Transverse colon (tissue), 4 donors: ENCODE measurements around the gene ZNF83. TPM values are rescaled to one million over a fixed set of nuclear protein-coding genes. Genes with fewer than 3 reads are reported as not detected.
"Not testable (repeated sequence)": the region's sequence is repeated elsewhere in the genome, so short reads cannot be mapped to it uniquely, and the experiment has no call there.

Experiments used
- DNase-seq: peaks from one replicate; pipeline ENCODE4 v3.0.0-alpha.2; 2019
- H3K27ac ChIP-seq, 4 donors: fragments of 200-600 bp; sonication (generic); 2 replicates each; pipeline ENCODE4 v1.5.1; 2016 to 2018; ENCODE audit warnings: inconsistent platforms in 4 of 4
- H3K27me3 ChIP-seq: fragments of 200-600 bp; sonication (generic); 2 replicates; pipeline ENCODE4 v1.5.1; 2017; ENCODE audit warnings: inconsistent platforms
- H3K36me3 ChIP-seq, 4 donors: fragments of 200-600 bp; sonication (generic); 2 replicates each; pipeline ENCODE4 v1.5.1; 2017 to 2019; ENCODE audit warnings: inconsistent platforms in 4 of 4
- H3K4me1 ChIP-seq, 4 donors: fragments of 200-600 bp; sonication (generic); 2 replicates each; pipeline ENCODE4 v1.5.1; 2017 to 2020; ENCODE audit warnings: inconsistent platforms in 4 of 4
- H3K4me3 ChIP-seq, 4 donors: fragments of 200-600 bp; sonication (generic); 1 replicate in 1 of 4; 2 replicates in 3 of 4; pipeline versions ENCODE4 v1.5.1 to v1.6.1; 2017 to 2019; ENCODE audit warnings: inconsistent platforms in 4 of 4
- H3K9me3 ChIP-seq, 2 donors: fragments of 200-600 bp; sonication (generic); 2 replicates each; pipeline ENCODE4 v1.5.1; 2017 to 2019; ENCODE audit warnings: inconsistent platforms in 2 of 2
- CTCF ChIP-seq, 5 experiments: fragments of 200-600 bp in 3 of 5; fragments of 450-650 bp in 2 of 5; sonication (generic) in 3 of 5; IDR thresholded peaks; 1 replicate in 2 of 5; 2 replicates in 3 of 5; pipeline ENCODE4 v1.5.1; 2016 to 2017; ENCODE audit warnings: antibody characterized with exemption in 5 of 5, inconsistent platforms in 3 of 5, mild to moderate bottlenecking in 2 of 5, moderate library complexity in 1 of 5
- EP300 ChIP-seq: sonication (generic); formaldehyde crosslinking; IDR thresholded peaks from one replicate; pipeline ENCODE4 v1.6.1; 2017; ENCODE audit warnings: antibody characterized with exemption, low read depth
- POLR2A ChIP-seq: fragments of 450-650 bp; IDR thresholded peaks from one replicate; pipeline ENCODE4 v1.6.1; 2016; ENCODE audit warnings: antibody characterized with exemption, mild to moderate bottlenecking, moderate library complexity
- POLR2AphosphoS5 ChIP-seq, 3 donors: sonication (generic); formaldehyde crosslinking; IDR thresholded peaks; one replicate each; pipeline ENCODE4 v1.6.1; 2016; ENCODE audit warnings: antibody characterized with exemption in 3 of 3
- WGBS, 2 donors: methylation state at CpG; one replicate each; pipeline ENCODE4 v1.1.5; 2018; ENCODE audit warnings: low coverage in 1 of 2; 5-methylcytosine and 5-hydroxymethylcytosine counted together
- in situ Hi-C, 4 donors: fragments of 200-750 bp; cut with MboI; loops; one replicate each; pipeline versions ENCODE4 v1.15.0 to v1.15.1; 2017; ENCODE audit warnings: low sequenced_read_pairs in 3 of 4, low pct_ligation_motif_present in 1 of 4, low pct_unique_long_range_greater_than_20kb in 1 of 4
- intact Hi-C: fragments of 100-400 bp; cut with DNase I; formaldehyde crosslinking; loops from one replicate; pipeline ENCODE4 v1.15.1; 2023; ENCODE audit warnings: low total_unique reads
- total RNA-seq, 4 donors: library from RNA; depleted of rRNA; stranded (reverse); fragments of >200 nt; gene quantifications; one replicate each; pipeline ENCODE4 v1.1.0, GENCODE V29; 2016

The ZNF83 gene
- total RNA-seq, 4 donors from 2014 or later: 13.3 to 55.6 (median 26.7) TPM

GRCh38 chr19:52603558-52604207, 34.5 kb downstream of the ZNF83 start:
- no peaks in the 10 kb centered on the region for H3K27me3 ChIP-seq
- H3K27ac ChIP-seq: peak overlapping the region in 3 of 4 donors; percentile 19 to 51 (median 25)
- peaks cover 4 to 12% of the 10 kb centered on the region in 2 donors for H3K9me3 ChIP-seq
- 69 to 87% methylated on average over 4 to 14 of the region's 14 CpGs for WGBS, 2 donors
- no peaks in the 10 kb centered on the region for H3K36me3 ChIP-seq
- in situ Hi-C loops: no loop called here
- H3K4me3 ChIP-seq: no peak overlapping the region
- TF ChIP-seq POLR2A: no peak
- no peak for TF ChIP-seq EP300
- peaks cover 4 to 18% (median 14%) of the 10 kb centered on the region in 4 donors for H3K4me1 ChIP-seq
- intact Hi-C loops: no loop called here
- DNase-seq: no peak

- Histone ChIP-seq H3K36me3 (no peaks in the 10 kb centered on the region), H3K9me3 (peaks cover 4 to 17% of the 10 kb centered on the region in 2 donors), H3K4me1 (peaks cover 4 to 18% (median 14%) of the 10 kb centered on the region in 4 donors), H3K27me3 (no peaks in the 10 kb centered on the region), H3K27ac (peak overlapping the region in 2 of 4 donors; percentile 25 to 51), H3K4me3 (no peak overlapping the region)
- no peak for TF ChIP-seq EP300
- TF ChIP-seq POLR2AphosphoS5 (IDR thresholded peaks at IDR 0.05): no peak
- no peak for TF ChIP-seq CTCF (IDR thresholded peaks at IDR 0.05)
- TF ChIP-seq POLR2A: no peak
- DNase-seq: no peak
- intact Hi-C loops (no loop called here), in situ Hi-C loops (no loop called here)
- 87 to 90% methylated on average over 2 of the region's 2 CpGs for WGBS, 2 donors
Measured at GRCh38 chr19:52602941-52603340, 35.2 kb downstream of the ZNF83 start.

- DNase-seq, H3K36me3 ChIP-seq, intact Hi-C loops, H3K9me3 ChIP-seq, in situ Hi-C loops, H3K27me3 ChIP-seq: not testable (repeated sequence)
- WGBS, 2 donors: 33 to 57% methylated on average over 2 to 3 of the region's 3 CpGs
- H3K27ac ChIP-seq: peak overlapping the region; percentile 86 to 90 (median 87)
- peaks cover 4 to 18% (median 14%) of the 10 kb centered on the region in 4 donors for H3K4me1 ChIP-seq
- H3K4me3 ChIP-seq: peak overlapping the region; percentile 44 to 79 (median 60)
- peak in 1 of 5 experiments; percentile 10 for TF ChIP-seq CTCF (IDR thresholded peaks at IDR 0.05)
Measured at GRCh38 chr19:52601974-52602366, 36.2 kb downstream of the ZNF83 start.

- peak overlapping the region; percentile 86 to 90 (median 87) for H3K27ac ChIP-seq
- WGBS, 2 donors: 0% methylated on average over 52 of the region's 62 CpGs; no CpG with 5 or more reads in 1 of the 2 donors
- H3K36me3 ChIP-seq: peaks cover 0 to 6% (median 3%) of the 10 kb centered on the region in 4 donors
- H3K27me3 ChIP-seq: no peaks in the 10 kb centered on the region
- in situ Hi-C loops (no loop called here), intact Hi-C loops (no loop called here)
- peak; percentile 98 for DNase-seq
- H3K4me1 ChIP-seq: peaks cover 4 to 18% (median 14%) of the 10 kb centered on the region in 4 donors
- TF ChIP-seq EP300 (no peak), POLR2AphosphoS5 (IDR thresholded peaks at IDR 0.05) (peak; percentile 69 to 82 (median 80)), POLR2A (peak; percentile 71), CTCF (IDR thresholded peaks at IDR 0.05) (peak; percentile 30 to 42 (median 35))
- H3K4me3 ChIP-seq: peak overlapping the region; percentile 44 to 79 (median 60)
- H3K9me3 ChIP-seq: peaks cover 4 to 9% of the 10 kb centered on the region in 2 donors
Measured at GRCh38 chr19:52601025-52601973, 36.9 kb downstream of the ZNF83 start.
